Tibial nerve (tissue), 4 donors: ENCODE data around the gene GTF3C1.

ENCODE experiments used
- CTCF ChIP-seq, 5 experiments: fragments of 200-600 bp in 3 of 5; fragments of 450-650 bp in 2 of 5; sonication (generic) in 3 of 5; IDR thresholded peaks; one replicate each; pipeline ENCODE4 v1.5.1; 2016 to 2019; ENCODE audit warnings: antibody characterized with exemption in 5 of 5, mild to moderate bottlenecking in 3 of 5, moderate library complexity in 2 of 5
- EP300 ChIP-seq, 2 donors: sonication (generic); formaldehyde crosslinking; IDR thresholded peaks; one replicate each; pipeline ENCODE4 v1.6.1; 2017; ENCODE audit warnings: antibody characterized with exemption in 2 of 2, mild to moderate bottlenecking in 1 of 2

GRCh38 chr16:27439271-27440018 is 110.3 kb downstream of the GTF3C1 start:
- TF ChIP-seq EP300 (IDR thresholded peaks at IDR 0.05), result no peak
- no peak for TF ChIP-seq CTCF (IDR thresholded peaks at IDR 0.05)
